Activated T-helper 1 cell treated with anti-CD3 and anti-CD28 coated beads, Interleukin-12 subunit alpha, Interleukin-12 subunit beta, Interleukin-2, Interleukin-4 antibody, amounts not matched to agents 30 ng/mL and 10 ng/mL and 1 ng/mL, durations not matched to agents 14 hours and 24 hours and 36 hours (primary cell): ENCODE measurements around the gene A3GALT2. TPM values are rescaled to one million over a fixed set of nuclear protein-coding genes. Genes with fewer than 3 reads are reported as not detected.
"Not testable (repeated sequence)": the region's sequence is repeated elsewhere in the genome, so short reads cannot be mapped to it uniquely, and the experiment has no call there.

Experiments used
- DNase-seq: peaks from one replicate; pipeline ENCODE4 v3.0.0; 2021; ENCODE audit warnings: low spot score
- H3K27ac Mint-ChIP-seq: one replicate; pipeline ENCODE4 v1.8.0; 2021; ENCODE audit warnings: mild to moderate bottlenecking, mixed read lengths
- H3K27me3 Mint-ChIP-seq: one replicate; pipeline ENCODE4 v1.8.0; 2022; ENCODE audit warnings: mild to moderate bottlenecking, moderate library complexity, mixed read lengths; ENCODE audit not compliant: insufficient read depth
- H3K36me3 Mint-ChIP-seq: one replicate; pipeline ENCODE4 v1.8.0; 2021; ENCODE audit warnings: low read depth, mixed read lengths
- H3K4me1 Mint-ChIP-seq: one replicate; pipeline ENCODE4 v1.8.0; 2021; ENCODE audit warnings: low read depth, mixed read lengths
- H3K4me3 Mint-ChIP-seq: one replicate; pipeline ENCODE4 v1.8.0; 2021; ENCODE audit warnings: mild to moderate bottlenecking, moderate library complexity, mixed read lengths
- H3K9me3 Mint-ChIP-seq: one replicate; pipeline ENCODE4 v1.8.0; 2021; ENCODE audit warnings: mixed read lengths
- intact Hi-C: fragments of 100-400 bp; cut with micrococcal nuclease; formaldehyde crosslinking; loops from one replicate; pipeline ENCODE4 v1.15.1; 2024
- total RNA-seq: library from RNA; stranded (reverse); gene quantifications from 2 replicates; pipeline ENCODE4 v1.2.3, GENCODE V29; 2022

The A3GALT2 gene
- total RNA-seq, 1 donor from 2014 or later, result not detected

- intact Hi-C loops, result loop anchor here (5.0 kb wide), 2 partner anchors 41 to 186 kb away; partner anchors contain the start of gene ZNF362
- H3K27me3 Mint-ChIP-seq, result no peaks in the 10 kb centered on the region
- H3K4me1 Mint-ChIP-seq, result peaks cover 32% of the 10 kb centered on the region
- DNase-seq, result peak; percentile 55
- H3K4me3 Mint-ChIP-seq, result no peak overlapping the region
- H3K36me3 Mint-ChIP-seq, result peaks cover 14% of the 10 kb centered on the region
- H3K27ac Mint-ChIP-seq, result no peak overlapping the region
- no peaks in the 10 kb centered on the region for H3K9me3 Mint-ChIP-seq
Measured at GRCh38 chr1:33298623-33299277, 22.1 kb downstream of the A3GALT2 start.

GRCh38 chr1:33297911-33298622 is 22.8 kb downstream of the A3GALT2 start:
- Mint-ChIP-seq H3K27me3 (no peaks in the 10 kb centered on the region), H3K36me3 (peaks cover 14% of the 10 kb centered on the region), H3K4me3 (no peak overlapping the region), H3K9me3 (no peaks in the 10 kb centered on the region), H3K27ac (no peak overlapping the region), H3K4me1 (peaks cover 26% of the 10 kb centered on the region)
- intact Hi-C loops, result loop anchor here (5.0 kb wide), 2 partner anchors 41 to 186 kb away; partner anchors contain the start of gene ZNF362
- DNase-seq, result no peak

- no peaks in the 10 kb centered on the region for H3K27me3 Mint-ChIP-seq
Measured at GRCh38 chr1:33296824-33297223, 24.1 kb downstream of the A3GALT2 start.

GRCh38 chr1:33296082-33296458 is 24.8 kb downstream of the A3GALT2 start:
- Mint-ChIP-seq H3K4me3 (no peak overlapping the region), H3K27me3 (no peaks in the 10 kb centered on the region), H3K36me3 (peaks cover 8% of the 10 kb centered on the region), H3K27ac (no peak overlapping the region), H3K4me1 (peaks cover 8% of the 10 kb centered on the region), H3K9me3 (no peaks in the 10 kb centered on the region)
- intact Hi-C loops, result loop anchor here (5.0 kb wide), 2 partner anchors 39 to 184 kb away; partner anchors contain the start of gene ZNF362
- DNase-seq, result no peak

More at GRCh38 chr1:33296824-33297223, 24.1 kb downstream of the A3GALT2 start:
- peaks cover 11% of the 10 kb centered on the region for H3K36me3 Mint-ChIP-seq
- no peak for DNase-seq
- peaks cover 13% of the 10 kb centered on the region for H3K4me1 Mint-ChIP-seq
- intact Hi-C loops, result loop anchor here (5.0 kb wide), 2 partner anchors 40 to 185 kb away; partner anchors contain the start of gene ZNF362
- H3K27ac Mint-ChIP-seq, result no peak overlapping the region
- no peaks in the 10 kb centered on the region for H3K9me3 Mint-ChIP-seq
- no peak overlapping the region for H3K4me3 Mint-ChIP-seq

- peak; percentile 79 for DNase-seq
- Mint-ChIP-seq H3K36me3 (peaks cover 7% of the 10 kb centered on the region), H3K27me3 (no peaks in the 10 kb centered on the region), H3K27ac (no peak overlapping the region), H3K4me1 (peaks cover 8% of the 10 kb centered on the region), H3K9me3 (no peaks in the 10 kb centered on the region), H3K4me3 (no peak overlapping the region)
- intact Hi-C loops, result loop anchor here (1.0 to 5.0 kb wide), 5 partner anchors 38 to 183 kb away; partner anchors contain the start of gene ZNF362
Measured at GRCh38 chr1:33295450-33296081, 25.3 kb downstream of the A3GALT2 start.

- Mint-ChIP-seq H3K9me3 (no peaks in the 10 kb centered on the region), H3K27me3 (no peaks in the 10 kb centered on the region), H3K27ac (no peak overlapping the region)
Measured at GRCh38 chr1:33295023-33295422, 25.9 kb downstream of the A3GALT2 start.

GRCh38 chr1:33294071-33295010 is 26.6 kb downstream of the A3GALT2 start:
- DNase-seq, result no peak
- intact Hi-C loops, result loop anchor here (1.0 to 5.0 kb wide), 5 partner anchors 37 to 182 kb away; partner anchors contain the start of gene ZNF362
- H3K4me1 Mint-ChIP-seq, result peaks cover 8% of the 10 kb centered on the region
- no peak overlapping the region for H3K4me3 Mint-ChIP-seq
- H3K27me3 Mint-ChIP-seq, result no peaks in the 10 kb centered on the region
- peaks cover 8% of the 10 kb centered on the region for H3K36me3 Mint-ChIP-seq
- no peaks in the 10 kb centered on the region for H3K9me3 Mint-ChIP-seq
- H3K27ac Mint-ChIP-seq, result no peak overlapping the region

More at GRCh38 chr1:33295023-33295422, 25.9 kb downstream of the A3GALT2 start:
- H3K4me1 Mint-ChIP-seq, result peaks cover 8% of the 10 kb centered on the region
- DNase-seq, result no peak
- peaks cover 8% of the 10 kb centered on the region for H3K36me3 Mint-ChIP-seq
- intact Hi-C loops, result loop anchor here (1.0 to 5.0 kb wide), 5 partner anchors 38 to 183 kb away; partner anchors contain the start of gene ZNF362
- no peak overlapping the region for H3K4me3 Mint-ChIP-seq

GRCh38 chr1:33292726-33293340 is 28.1 kb downstream of the A3GALT2 start:
- H3K27me3 Mint-ChIP-seq, result no peaks in the 10 kb centered on the region
- peaks cover 3% of the 10 kb centered on the region for H3K4me1 Mint-ChIP-seq
- intact Hi-C loops, result no loop called here
- H3K4me3 Mint-ChIP-seq, result no peak overlapping the region
- no peak overlapping the region for H3K27ac Mint-ChIP-seq
- no peak for DNase-seq
- H3K36me3 Mint-ChIP-seq, result peaks cover 15% of the 10 kb centered on the region
- H3K9me3 Mint-ChIP-seq, result no peaks in the 10 kb centered on the region

GRCh38 chr1:33290615-33291014 is 30.3 kb downstream of the A3GALT2 start:
- H3K4me3 Mint-ChIP-seq, DNase-seq, H3K4me1 Mint-ChIP-seq, H3K27me3 Mint-ChIP-seq, H3K9me3 Mint-ChIP-seq, intact Hi-C loops, H3K27ac Mint-ChIP-seq: not testable (repeated sequence)
- peaks cover 13% of the 10 kb centered on the region for H3K36me3 Mint-ChIP-seq

- no peak overlapping the region for H3K4me3 Mint-ChIP-seq
- no peaks in the 10 kb centered on the region for H3K4me1 Mint-ChIP-seq
- intact Hi-C loops, result no loop called here
- H3K27ac Mint-ChIP-seq, result no peak overlapping the region
- no peaks in the 10 kb centered on the region for H3K27me3 Mint-ChIP-seq
- no peak for DNase-seq
- H3K9me3 Mint-ChIP-seq, result no peaks in the 10 kb centered on the region
- peaks cover 9% of the 10 kb centered on the region for H3K36me3 Mint-ChIP-seq
Measured at GRCh38 chr1:33289858-33290154, 31.1 kb downstream of the A3GALT2 start.

GRCh38 chr1:33288976-33289857 is 31.7 kb downstream of the A3GALT2 start:
- Mint-ChIP-seq H3K27ac (no peak overlapping the region), H3K9me3 (no peaks in the 10 kb centered on the region), H3K4me1 (no peaks in the 10 kb centered on the region), H3K27me3 (no peaks in the 10 kb centered on the region), H3K36me3 (peaks cover 11% of the 10 kb centered on the region), H3K4me3 (no peak overlapping the region)
- no peak for DNase-seq
- intact Hi-C loops, result no loop called here
